ENCODE data around the gene BPIFA1.

DNA sequence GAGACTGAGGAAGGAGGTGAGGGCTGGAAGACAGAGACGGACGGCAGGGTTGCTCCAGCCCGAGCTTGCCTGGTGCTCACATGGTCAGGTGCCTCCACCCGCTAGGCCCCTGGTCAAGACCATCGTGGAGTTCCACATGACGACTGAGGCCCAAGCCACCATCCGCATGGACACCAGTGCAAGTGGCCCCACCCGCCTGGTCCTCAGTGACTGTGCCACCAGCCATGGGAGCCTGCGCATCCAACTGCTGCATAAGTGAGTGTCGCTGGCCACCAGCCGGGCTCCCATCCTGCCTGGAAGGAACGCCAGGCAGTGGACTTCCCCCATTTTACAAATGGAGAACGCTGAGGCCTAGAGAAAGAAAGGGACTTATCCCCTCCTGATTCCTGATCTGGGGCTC lies 55.1 kb downstream of the BPIFA1 start:
- TF ChIP-seq CTCF (IDR thresholded peaks at IDR 0.05; ENCODE audit: borderline replicate concordance, extremely low read depth, low read length, poor library complexity, severe bottlenecking) (no peak), EZH2 (IDR thresholded peaks at IDR 0.05; ENCODE audit: borderline replicate concordance, low read depth, low read length, severe bottlenecking) (no peak)

Measured in DND-41 (cell line).